Activated CD8-positive, alpha-beta memory T cell treated with anti-CD3 and anti-CD28 coated beads for 1 hour (primary cell): ENCODE results near the gene TERC.

Experiments
- DNase-seq, 2 donors: peaks; one replicate each; pipeline ENCODE4 v3.0.0-alpha.2; 2020; ENCODE audit warnings: low read depth in 1 of 2; ENCODE audit errors: extremely low read depth in 1 of 2

The TERC gene

GRCh38 chr3:169764882-169765612 is at the start of gene TERC:
Gene TERC (minus strand): TSS chr3:169765060.
- DNase-seq: peak; percentile 83 to 84

- DNase-seq: peak; percentile 40 to 45
Measured at GRCh38 chr3:169813757-169814517, 49.1 kb upstream of the TERC start.

GRCh38 chr3:169813278-169813677 is 48.4 kb upstream of the TERC start:
- no peak for DNase-seq

GRCh38 chr3:169812332-169813235 is 47.7 kb upstream of the TERC start, which contains the start of the genes LRRC34 and LRRIQ4:
Gene LRRC34 (minus strand): TSS chr3:169812904. CDS start chr3:169812548, 356 bp downstream.
Gene LRRIQ4 (plus strand): TSS chr3:169812870. CDS start chr3:169821922, 9,052 bp downstream.
- peak in 1 of 2 donors; percentile 49 for DNase-seq

GRCh38 chr3:169811631-169812331 is 46.9 kb upstream of the TERC start:
- DNase-seq: no peak

GRCh38 chr3:169809230-169809795 is 44.5 kb upstream of the TERC start:
- no peak for DNase-seq

- DNase-seq: no peak
Measured at GRCh38 chr3:169804681-169805080, 39.8 kb upstream of the TERC start.

GRCh38 chr3:169792359-169792758 is 27.5 kb upstream of the TERC start:
- no peak for DNase-seq

- DNase-seq: no peak
Measured at GRCh38 chr3:169790687-169791429, 26.0 kb upstream of the TERC start.

- no peak for DNase-seq
Measured at GRCh38 chr3:169790219-169790618, 25.4 kb upstream of the TERC start.

- DNase-seq: no peak
Measured at GRCh38 chr3:169787791-169788190, 22.9 kb upstream of the TERC start.

GRCh38 chr3:169787120-169787519 is 22.3 kb upstream of the TERC start:
- DNase-seq: no peak

GRCh38 chr3:169781209-169781855 is 16.5 kb upstream of the TERC start:
- DNase-seq: no peak

- DNase-seq: no peak
Measured at GRCh38 chr3:169780742-169781141, 15.9 kb upstream of the TERC start.

GRCh38 chr3:169777822-169778221 is 13.0 kb upstream of the TERC start:
- DNase-seq: no peak

GRCh38 chr3:169774186-169774585 is 9.3 kb upstream of the TERC start:
- DNase-seq: no peak

GRCh38 chr3:169772897-169773816 is 8.3 kb upstream of the TERC start, which contains the start of gene MYNN:
Gene MYNN (plus strand): TSS chr3:169773396. CDS start chr3:169774296, 900 bp downstream.
- peak; percentile 75 to 88 for DNase-seq
